ENCODE measurements around the gene NFATC2. TPM values are rescaled to one million over a fixed set of nuclear protein-coding genes. Genes with fewer than 3 reads are reported as not detected.

The NFATC2 gene
- total RNA-seq, 1 experiment from 2014 or later = 0.61 TPM

DNA sequence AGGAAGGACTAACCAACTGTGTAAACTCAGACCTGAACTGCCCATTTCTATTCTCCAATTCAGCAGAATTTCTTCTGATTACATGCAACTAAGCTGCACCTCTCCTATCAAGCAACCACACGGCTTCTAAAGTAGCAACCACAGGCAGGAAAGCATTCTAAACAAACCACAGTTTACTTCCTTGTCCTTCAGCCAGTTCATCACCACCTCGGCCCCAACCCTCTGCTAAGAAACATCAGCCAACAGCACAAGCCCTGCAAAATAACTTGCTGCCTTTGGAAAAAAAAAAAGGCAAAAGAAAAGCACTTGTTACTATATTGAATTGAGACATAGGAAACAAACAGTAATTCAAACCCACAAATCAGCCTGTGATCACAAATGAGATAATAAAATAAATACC is 140.3 kb downstream of the NFATC2 start:
- H3K36me3 Mint-ChIP-seq (ENCODE audit: insufficient read depth in 1 of 3, low read depth in 3 of 3) = peaks cover 0 to 1% (median 0%) of the 10 kb centered on the region in 3 experiments; a peak in 1 of 7 replicates
- Histone ChIP-seq H3K9ac (ENCODE audit: extremely low read depth, insufficient read length, low read length) (no peak overlapping the region), H3K14ac (ENCODE audit: insufficient read depth, low read length) (no peak overlapping the region), H3K79me1 (ENCODE audit: insufficient read depth, low read depth, low read length, poor library complexity, severe bottlenecking) (no peaks in the 10 kb centered on the region), H2BK12ac (ENCODE audit: insufficient read length, low read depth, low read length) (no peak overlapping the region), H3K23ac (ENCODE audit: insufficient read length, low read depth, low read length) (no peak overlapping the region), H3K27me3 (ENCODE audit: insufficient read depth, low read length) (no peaks in the 10 kb centered on the region), H3K27ac (ENCODE audit: insufficient read length, low read depth, low read length) (no peak overlapping the region), H3K23me2 (ENCODE audit: insufficient read length, low read depth, low read length, poor library complexity, severe bottlenecking) (no peaks in the 10 kb centered on the region), H2BK5ac (ENCODE audit: insufficient read length, low read length) (no peak overlapping the region), H3K79me2 (ENCODE audit: insufficient read depth, low read length) (no peaks in the 10 kb centered on the region), H2AFZ (ENCODE audit: low read length) (no peak overlapping the region), H2BK15ac (ENCODE audit: low read depth, low read length) (no peak overlapping the region), H3K56ac (ENCODE audit: insufficient read length, low read depth, low read length) (no peak overlapping the region), H2BK120ac (ENCODE audit: low read depth, low read length, poor library complexity, severe bottlenecking) (no peak overlapping the region), H3K9me3 (ENCODE audit: control insufficient read depth, low read depth, low read length) (no peaks in the 10 kb centered on the region), H4K5ac (ENCODE audit: insufficient read length, low read depth, low read length) (no peak overlapping the region), H3K4me1 (ENCODE audit: insufficient read depth, low read length) (no peaks in the 10 kb centered on the region), H2BK20ac (ENCODE audit: low read depth, low read length, poor library complexity, severe bottlenecking) (no peak overlapping the region), H3K18ac (ENCODE audit: insufficient read length, low read depth, low read length) (no peak overlapping the region), H4K8ac (replicated peaks; ENCODE audit: insufficient read length, low read depth, low read length) (no peak overlapping the region), H3K4me2 (ENCODE audit: insufficient read depth, insufficient read length, low read length) (no peak overlapping the region), H3T11ph (ENCODE audit: low read length) (no peak overlapping the region), H2AK5ac (ENCODE audit: insufficient read length, low read length) (no peak overlapping the region), H3K4ac (ENCODE audit: low read depth, low read length) (no peak overlapping the region), H4K20me1 (ENCODE audit: control insufficient read depth, insufficient read depth, insufficient read length) (no peaks in the 10 kb centered on the region), H4K91ac (ENCODE audit: insufficient read length, low read depth, low read length) (no peak overlapping the region)
- no peak overlapping the region for H3K4me3 Mint-ChIP-seq
- H3K27me3 Mint-ChIP-seq (ENCODE audit: low read depth) = peaks cover 2% of the 10 kb centered on the region
- no peaks in the 10 kb centered on the region for H3K9me3 Mint-ChIP-seq
- TF ChIP-seq, protein P1, sequence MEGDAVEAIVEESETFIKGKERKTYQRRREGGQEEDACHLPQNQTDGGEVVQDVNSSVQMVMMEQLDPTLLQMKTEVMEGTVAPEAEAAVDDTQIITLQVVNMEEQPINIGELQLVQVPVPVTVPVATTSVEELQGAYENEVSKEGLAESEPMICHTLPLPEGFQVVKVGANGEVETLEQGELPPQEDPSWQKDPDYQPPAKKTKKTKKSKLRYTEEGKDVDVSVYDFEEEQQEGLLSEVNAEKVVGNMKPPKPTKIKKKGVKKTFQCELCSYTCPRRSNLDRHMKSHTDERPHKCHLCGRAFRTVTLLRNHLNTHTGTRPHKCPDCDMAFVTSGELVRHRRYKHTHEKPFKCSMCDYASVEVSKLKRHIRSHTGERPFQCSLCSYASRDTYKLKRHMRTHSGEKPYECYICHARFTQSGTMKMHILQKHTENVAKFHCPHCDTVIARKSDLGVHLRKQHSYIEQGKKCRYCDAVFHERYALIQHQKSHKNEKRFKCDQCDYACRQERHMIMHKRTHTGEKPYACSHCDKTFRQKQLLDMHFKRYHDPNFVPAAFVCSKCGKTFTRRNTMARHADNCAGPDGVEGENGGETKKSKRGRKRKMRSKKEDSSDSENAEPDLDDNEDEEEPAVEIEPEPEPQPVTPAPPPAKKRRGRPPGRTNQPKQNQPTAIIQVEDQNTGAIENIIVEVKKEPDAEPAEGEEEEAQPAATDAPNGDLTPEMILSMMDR (conservative IDR thresholded peaks at IDR 0.05) = no peak
- peaks cover 14 to 20% of the 10 kb centered on the region in 2 experiments for H3K4me1 Mint-ChIP-seq
- WGBS (ENCODE audit: extremely low coverage, insufficient read length, low lambda C conversion rate) = no CpG with 5 or more reads among the region's 2 CpGs
- DNase-seq = no peak
- H3K27ac Mint-ChIP-seq = no peak overlapping the region; a peak in 1 of 7 replicates
